Endothelial cell (in vitro differentiated cells): ENCODE results near the gene TAGLN. TPM values are rescaled to one million over a fixed set of nuclear protein-coding genes. Genes with fewer than 3 reads are reported as not detected.

Experiments
- DNase-seq: peaks from one replicate; pipeline ENCODE4 v3.0.0; 2021; ENCODE audit warnings: low spot score
- H3K27ac Mint-ChIP-seq: one replicate; pipeline ENCODE4 v1.8.0; 2021; ENCODE audit warnings: mixed read lengths, inconsistent platforms; ENCODE audit not compliant: unreplicated experiment
- H3K27me3 Mint-ChIP-seq: one replicate; pipeline ENCODE4 v1.8.0; 2021; ENCODE audit warnings: mild to moderate bottlenecking, moderate library complexity, mixed read lengths, inconsistent platforms; ENCODE audit not compliant: unreplicated experiment
- H3K36me3 Mint-ChIP-seq: one replicate; pipeline ENCODE4 v1.8.0; 2021; ENCODE audit warnings: mild to moderate bottlenecking, low read depth, mixed read lengths, inconsistent platforms; ENCODE audit not compliant: unreplicated experiment
- H3K4me1 Mint-ChIP-seq: one replicate; pipeline ENCODE4 v1.8.0; 2021; ENCODE audit warnings: mild to moderate bottlenecking, mixed read lengths, inconsistent platforms; ENCODE audit not compliant: unreplicated experiment
- H3K4me3 Mint-ChIP-seq: one replicate; pipeline ENCODE4 v1.8.0; 2021; ENCODE audit warnings: mild to moderate bottlenecking, mixed read lengths, inconsistent platforms; ENCODE audit not compliant: unreplicated experiment
- H3K9me3 Mint-ChIP-seq: one replicate; pipeline ENCODE4 v1.8.0; 2021; ENCODE audit warnings: mixed read lengths, inconsistent platforms; ENCODE audit not compliant: unreplicated experiment
- CTCF ChIP-seq: fragments of 200-600 bp; sonication (generic); IDR thresholded peaks from one replicate; pipeline ENCODE4 v1.5.0; 2021; ENCODE audit warnings: antibody characterized with exemption; ENCODE audit not compliant: unreplicated experiment
- total RNA-seq: library from RNA; stranded (reverse); fragmentation: NEBNext Ultra II Directional; extraction: Animal tissue kit (Norgen Biotek cat#: 25700); gene quantifications from one replicate; pipeline ENCODE4 v1.2.1, GENCODE V29; 2021; ENCODE audit not compliant: unreplicated experiment

The TAGLN gene
- total RNA-seq, 1 donor from 2014 or later: 25.4 TPM

- Mint-ChIP-seq H3K4me3 (no peak overlapping the region), H3K27ac (no peak overlapping the region), H3K9me3 (no peaks in the 10 kb centered on the region), H3K27me3 (peaks cover 19% of the 10 kb centered on the region), H3K4me1 (peaks cover 11% of the 10 kb centered on the region), H3K36me3 (peaks cover 18% of the 10 kb centered on the region)
- DNase-seq: no peak
- no peak for TF ChIP-seq CTCF
Measured at GRCh38 chr11:117199916-117200812, 994 bp downstream of the TAGLN start.

- peaks cover 11% of the 10 kb centered on the region for H3K4me1 Mint-ChIP-seq
- H3K36me3 Mint-ChIP-seq: peaks cover 14% of the 10 kb centered on the region
- no peak for TF ChIP-seq CTCF
- H3K27me3 Mint-ChIP-seq: peaks cover 19% of the 10 kb centered on the region
- H3K27ac Mint-ChIP-seq: no peak overlapping the region
- no peaks in the 10 kb centered on the region for H3K9me3 Mint-ChIP-seq
- H3K4me3 Mint-ChIP-seq: no peak overlapping the region
- no peak for DNase-seq
Measured at GRCh38 chr11:117200813-117201657, 1.9 kb downstream of the TAGLN start.

- no peaks in the 10 kb centered on the region for H3K9me3 Mint-ChIP-seq
- H3K4me3 Mint-ChIP-seq: no peak overlapping the region
- no peak overlapping the region for H3K27ac Mint-ChIP-seq
- no peak for DNase-seq
- H3K4me1 Mint-ChIP-seq: peaks cover 11% of the 10 kb centered on the region
- peaks cover 14% of the 10 kb centered on the region for H3K36me3 Mint-ChIP-seq
- TF ChIP-seq CTCF: no peak
- peaks cover 19% of the 10 kb centered on the region for H3K27me3 Mint-ChIP-seq
Measured at GRCh38 chr11:117201658-117202305, 2.6 kb downstream of the TAGLN start.

- no peaks in the 10 kb centered on the region for H3K9me3 Mint-ChIP-seq
- no peak overlapping the region for H3K27ac Mint-ChIP-seq
- H3K36me3 Mint-ChIP-seq: peaks cover 12% of the 10 kb centered on the region
- H3K4me1 Mint-ChIP-seq: peaks cover 11% of the 10 kb centered on the region
- H3K27me3 Mint-ChIP-seq: peaks cover 19% of the 10 kb centered on the region
- no peak for DNase-seq
- TF ChIP-seq CTCF: no peak
- no peak overlapping the region for H3K4me3 Mint-ChIP-seq
Measured at GRCh38 chr11:117202386-117203068, 3.4 kb downstream of the TAGLN start.
